ENCODE measurements around the gene TENM3.

The TENM3 gene

DNA sequence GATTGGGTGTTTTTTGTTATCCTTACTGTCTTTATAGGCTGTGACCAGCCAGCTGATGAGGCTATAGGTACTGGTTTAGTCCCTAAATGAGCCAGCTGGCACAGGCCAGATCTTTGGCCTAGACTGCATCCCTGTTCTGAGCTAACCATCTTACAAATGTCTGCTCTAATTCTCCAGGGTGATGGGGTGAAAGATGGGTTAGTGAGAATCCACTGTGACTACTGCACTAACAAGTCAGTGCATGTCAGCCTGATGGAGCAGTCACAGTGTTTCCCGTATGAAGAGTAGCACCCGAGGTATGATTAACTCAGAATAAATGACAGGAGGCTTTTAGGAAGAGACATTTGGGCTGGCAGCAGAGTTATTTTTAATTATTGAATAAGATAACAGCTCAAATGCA lies 493.0 kb downstream of the TENM3 start:
- 89% methylated on average over 2 of the region's 2 CpGs for WGBS

DNA sequence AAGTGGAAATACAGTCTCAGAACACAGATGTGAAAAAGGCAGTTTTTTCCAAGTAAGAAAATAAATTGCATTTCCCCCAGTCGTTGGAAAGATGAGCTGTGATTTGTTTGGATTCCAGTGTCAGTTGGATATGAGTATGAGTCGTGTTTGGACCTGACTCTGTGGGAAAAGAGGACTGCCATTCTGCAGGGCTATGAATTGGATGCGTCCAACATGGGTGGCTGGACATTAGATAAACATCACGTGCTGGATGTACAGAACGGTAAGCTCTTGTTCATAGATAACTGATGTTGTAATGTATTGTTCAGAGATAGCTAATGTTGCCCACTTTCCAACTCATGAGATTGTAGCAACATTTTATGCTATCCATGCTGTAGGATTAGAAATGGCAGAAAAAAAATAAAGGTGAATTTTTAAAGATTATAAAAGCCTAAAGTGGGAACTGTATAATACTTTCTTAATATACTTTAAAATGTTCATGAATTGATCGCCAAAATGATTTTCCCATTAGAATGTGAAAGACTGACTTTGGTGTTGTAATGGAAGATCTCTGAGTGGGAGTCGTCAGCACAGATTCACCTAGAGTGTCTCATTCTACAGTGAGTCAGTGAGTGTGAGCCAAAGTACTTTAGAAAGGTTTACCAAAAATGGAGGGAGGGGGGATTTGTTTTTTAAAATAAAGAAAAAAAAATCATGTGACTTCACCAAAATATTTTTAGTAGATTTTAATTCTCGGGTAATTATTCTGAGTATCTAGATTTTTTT lies 495.3 kb downstream of the TENM3 start:
- no peaks in the 10 kb centered on the region for H3K9me3 ChIP-seq (ENCODE audit: insufficient read depth, low read depth, low read length)
- peaks cover 65% of the 10 kb centered on the region for H3K36me3 ChIP-seq (ENCODE audit: insufficient read depth, low read length)
- no peak overlapping the region for H3K9ac ChIP-seq (ENCODE audit: low read depth, low read length)
- no peak overlapping the region for H3K27ac ChIP-seq (ENCODE audit: low read depth, low read length)
- no peak overlapping the region for H3K4me3 ChIP-seq (ENCODE audit: low read length)
- no peaks in the 10 kb centered on the region for H3K4me1 ChIP-seq (ENCODE audit: insufficient read depth, low read length)
- 95% methylated on average over 7 of the region's 8 CpGs for WGBS
- no peaks in the 10 kb centered on the region for H3K27me3 ChIP-seq (ENCODE audit: insufficient read depth, low read length)

More for the DNA sequence above, 493.0 kb downstream of the TENM3 start:
- Histone ChIP-seq H3K27me3 (ENCODE audit: insufficient read depth, low read length) (no peaks in the 10 kb centered on the region), H3K9me3 (ENCODE audit: insufficient read depth, low read depth, low read length) (no peaks in the 10 kb centered on the region), H3K36me3 (ENCODE audit: insufficient read depth, low read length) (peaks cover 68% of the 10 kb centered on the region), H3K27ac (ENCODE audit: low read depth, low read length) (no peak overlapping the region), H3K9ac (ENCODE audit: low read depth, low read length) (no peak overlapping the region), H3K4me1 (ENCODE audit: insufficient read depth, low read length) (no peaks in the 10 kb centered on the region), H3K4me3 (ENCODE audit: low read length) (no peak overlapping the region)

DNA sequence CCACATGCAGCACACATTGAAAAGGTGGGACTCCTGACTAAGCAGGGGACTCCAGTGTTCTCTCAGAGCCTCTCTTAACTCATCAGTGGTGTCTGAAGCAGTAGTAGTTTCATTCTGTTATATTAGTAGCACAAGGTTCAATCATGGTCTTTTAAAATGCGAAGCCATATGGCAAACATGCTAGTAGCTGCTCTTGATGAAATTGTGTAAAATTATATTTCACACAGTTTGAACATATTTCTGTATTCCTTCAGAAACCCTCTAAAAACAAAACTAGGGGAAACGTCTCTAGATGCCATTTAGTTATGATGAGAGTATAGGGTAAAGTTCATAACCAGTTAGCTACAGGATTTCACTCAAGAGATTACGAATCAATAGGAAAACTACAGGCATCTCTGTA lies 497.1 kb downstream of the TENM3 start:
- no peaks in the 10 kb centered on the region for H3K9me3 ChIP-seq (ENCODE audit: insufficient read depth, low read depth, low read length)
- no peaks in the 10 kb centered on the region for H3K4me1 ChIP-seq (ENCODE audit: insufficient read depth, low read length)
- WGBS = 100% methylated on average over 1 of the region's 3 CpGs
- no peak overlapping the region for H3K9ac ChIP-seq (ENCODE audit: low read depth, low read length)
- H3K4me3 ChIP-seq (ENCODE audit: low read length) = no peak overlapping the region
- no peak overlapping the region for H3K27ac ChIP-seq (ENCODE audit: low read depth, low read length)
- H3K36me3 ChIP-seq (ENCODE audit: insufficient read depth, low read length) = peaks cover 67% of the 10 kb centered on the region
- no peaks in the 10 kb centered on the region for H3K27me3 ChIP-seq (ENCODE audit: insufficient read depth, low read length)

DNA sequence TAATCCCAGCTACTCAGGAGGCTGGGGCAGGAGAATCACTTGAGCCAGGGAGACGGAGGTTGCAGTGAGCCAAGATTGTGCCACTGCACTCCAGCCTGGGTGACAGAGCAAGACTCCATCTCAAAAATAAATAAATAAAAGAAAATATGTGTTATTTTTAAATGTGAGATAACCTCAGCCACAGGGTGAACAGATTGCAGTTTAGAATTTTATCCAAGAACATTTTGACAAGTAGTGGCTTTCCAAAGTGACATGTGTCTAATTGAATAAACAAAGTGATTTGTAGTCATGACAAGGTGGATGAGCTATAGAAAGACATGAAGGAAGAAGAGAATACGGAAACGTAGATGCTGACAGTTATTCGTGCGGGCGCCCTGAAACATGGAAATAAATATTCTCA lies 497.9 kb downstream of the TENM3 start:
- Histone ChIP-seq H3K9me3 (ENCODE audit: insufficient read depth, low read depth, low read length) (no peaks in the 10 kb centered on the region), H3K4me1 (ENCODE audit: insufficient read depth, low read length) (no peaks in the 10 kb centered on the region), H3K27me3 (ENCODE audit: insufficient read depth, low read length) (no peaks in the 10 kb centered on the region), H3K9ac (ENCODE audit: low read depth, low read length) (no peak overlapping the region), H3K36me3 (ENCODE audit: insufficient read depth, low read length) (peaks cover 68% of the 10 kb centered on the region), H3K27ac (ENCODE audit: low read depth, low read length) (no peak overlapping the region), H3K4me3 (ENCODE audit: low read length) (no peak overlapping the region)
- WGBS = 97% methylated on average over 6 of the region's 6 CpGs

DNA sequence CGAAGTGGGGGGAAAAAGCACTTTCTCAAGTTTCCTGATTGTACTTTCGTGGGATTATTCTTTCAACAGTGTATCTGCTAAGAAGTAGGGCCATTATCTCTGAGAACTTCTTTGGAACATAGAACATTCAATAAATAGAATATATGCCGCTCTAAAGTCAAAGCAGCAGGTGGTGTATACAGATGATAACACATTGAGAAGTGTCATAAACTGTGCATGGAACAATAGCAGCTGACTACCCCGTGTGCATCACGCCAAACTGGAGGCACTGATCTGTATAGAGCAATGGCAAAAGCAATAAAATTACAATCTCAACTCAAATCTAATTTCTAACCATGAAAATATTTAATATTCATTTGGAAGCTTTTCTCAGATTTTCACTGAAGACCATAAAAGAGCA lies 498.7 kb downstream of the TENM3 start:
- no peaks in the 10 kb centered on the region for H3K9me3 ChIP-seq (ENCODE audit: insufficient read depth, low read depth, low read length)
- 97% methylated on average over 4 of the region's 5 CpGs for WGBS
- H3K9ac ChIP-seq (ENCODE audit: low read depth, low read length) = no peak overlapping the region
- peaks cover 59% of the 10 kb centered on the region for H3K36me3 ChIP-seq (ENCODE audit: insufficient read depth, low read length)
- no peaks in the 10 kb centered on the region for H3K4me1 ChIP-seq (ENCODE audit: insufficient read depth, low read length)
- no peak overlapping the region for H3K27ac ChIP-seq (ENCODE audit: low read depth, low read length)
- H3K27me3 ChIP-seq (ENCODE audit: insufficient read depth, low read length) = no peaks in the 10 kb centered on the region
- H3K4me3 ChIP-seq (ENCODE audit: low read length) = no peak overlapping the region

DNA sequence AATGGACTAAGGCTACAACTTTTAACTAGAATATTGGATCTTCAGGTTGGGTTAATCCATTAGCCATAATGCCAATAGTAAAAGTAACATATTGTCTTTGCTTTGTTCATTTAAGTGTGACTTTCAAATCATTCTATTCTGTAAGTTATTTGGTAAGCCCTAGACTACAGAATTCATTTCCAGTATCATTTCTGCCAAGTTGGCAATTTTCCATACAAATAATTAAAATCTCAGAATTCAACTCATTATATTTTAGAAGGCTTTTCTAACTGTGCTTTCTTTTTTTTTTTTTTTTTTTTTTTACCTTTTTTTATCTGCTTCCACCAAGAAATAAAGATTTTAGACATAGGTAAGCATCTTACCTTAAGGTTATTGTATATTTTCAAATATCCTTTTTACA lies 500.6 kb downstream of the TENM3 start:
- H3K4me3 ChIP-seq (ENCODE audit: low read length) = no peak overlapping the region
- H3K36me3 ChIP-seq (ENCODE audit: insufficient read depth, low read length) = peaks cover 44% of the 10 kb centered on the region
- H3K9me3 ChIP-seq (ENCODE audit: insufficient read depth, low read depth, low read length) = no peaks in the 10 kb centered on the region
- no peaks in the 10 kb centered on the region for H3K4me1 ChIP-seq (ENCODE audit: insufficient read depth, low read length)
- no peak overlapping the region for H3K27ac ChIP-seq (ENCODE audit: low read depth, low read length)
- H3K9ac ChIP-seq (ENCODE audit: low read depth, low read length) = no peak overlapping the region
- no peaks in the 10 kb centered on the region for H3K27me3 ChIP-seq (ENCODE audit: insufficient read depth, low read length)

DNA sequence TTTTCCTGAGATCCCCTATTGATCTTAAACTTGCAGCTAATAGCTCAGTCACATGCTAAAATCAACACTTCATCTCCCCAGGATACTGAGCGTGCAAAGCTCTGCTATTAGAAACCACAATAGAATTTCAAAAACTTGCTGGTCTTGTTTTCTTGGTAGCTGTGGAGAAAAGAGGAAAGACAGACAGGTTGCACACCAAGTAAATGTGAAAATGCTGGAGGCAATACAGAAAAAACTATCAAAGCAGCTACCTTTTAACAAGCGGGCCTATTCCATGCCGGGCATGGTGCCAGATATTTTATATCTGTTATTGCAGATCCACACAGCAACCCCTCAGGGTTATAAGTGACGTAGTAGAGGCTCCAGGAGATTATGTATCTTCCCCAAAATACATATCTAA lies 502.0 kb downstream of the TENM3 start:
- 98% methylated on average over 4 of the region's 4 CpGs for WGBS
- no peaks in the 10 kb centered on the region for H3K27me3 ChIP-seq (ENCODE audit: insufficient read depth, low read length)
- no peaks in the 10 kb centered on the region for H3K9me3 ChIP-seq (ENCODE audit: insufficient read depth, low read depth, low read length)
- no peak overlapping the region for H3K27ac ChIP-seq (ENCODE audit: low read depth, low read length)
- H3K4me1 ChIP-seq (ENCODE audit: insufficient read depth, low read length) = no peaks in the 10 kb centered on the region
- no peak overlapping the region for H3K9ac ChIP-seq (ENCODE audit: low read depth, low read length)
- no peak overlapping the region for H3K4me3 ChIP-seq (ENCODE audit: low read length)
- H3K36me3 ChIP-seq (ENCODE audit: insufficient read depth, low read length) = peaks cover 36% of the 10 kb centered on the region

DNA sequence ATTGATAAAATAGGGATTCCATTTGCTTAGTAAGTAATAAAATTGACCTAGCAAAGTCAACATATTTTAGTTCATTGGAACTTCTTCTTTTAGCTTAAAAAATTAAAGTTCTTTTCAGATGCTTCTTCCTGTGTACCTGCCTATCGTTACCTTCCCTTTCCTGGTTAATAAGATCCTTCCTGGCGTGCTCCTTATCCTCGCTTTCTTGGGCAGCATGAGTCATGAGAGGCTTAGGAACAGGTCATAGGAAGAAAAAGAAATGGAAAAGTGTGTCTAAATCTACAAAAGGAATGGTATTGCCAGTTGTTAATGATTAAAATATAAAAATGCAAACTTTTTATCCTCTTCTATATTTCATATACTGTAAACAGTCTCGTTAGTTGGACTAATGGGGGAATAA lies 503.7 kb downstream of the TENM3 start:
- no peaks in the 10 kb centered on the region for H3K9me3 ChIP-seq (ENCODE audit: insufficient read depth, low read depth, low read length)
- no peak overlapping the region for H3K27ac ChIP-seq (ENCODE audit: low read depth, low read length)
- H3K9ac ChIP-seq (ENCODE audit: low read depth, low read length) = no peak overlapping the region
- WGBS = 92% methylated on average over 3 of the region's 4 CpGs
- H3K27me3 ChIP-seq (ENCODE audit: insufficient read depth, low read length) = no peaks in the 10 kb centered on the region
- H3K4me1 ChIP-seq (ENCODE audit: insufficient read depth, low read length) = peaks cover 5% of the 10 kb centered on the region; the same call in 1 of the 2 replicates
- H3K36me3 ChIP-seq (ENCODE audit: insufficient read depth, low read length) = peaks cover 27% of the 10 kb centered on the region
- no peak overlapping the region for H3K4me3 ChIP-seq (ENCODE audit: low read length)

DNA sequence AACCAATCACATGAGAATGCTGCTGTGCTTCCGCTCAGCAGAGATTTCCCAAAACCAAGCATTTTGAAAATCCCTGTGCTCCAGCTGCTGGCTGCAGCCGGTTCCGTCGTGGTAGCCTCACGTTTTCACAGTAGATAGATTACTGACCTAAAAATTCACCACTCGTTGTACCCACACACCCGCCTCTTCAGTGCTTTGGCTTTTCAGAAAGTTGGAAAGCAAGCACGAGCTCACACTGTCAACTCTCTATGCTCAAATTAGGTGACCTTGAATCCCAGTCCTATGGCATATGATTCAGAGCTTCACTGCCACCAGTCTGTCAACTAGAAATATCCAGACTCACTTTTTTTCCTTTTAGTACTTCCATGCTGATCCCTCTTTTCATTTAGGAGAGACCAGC lies 505.1 kb downstream of the TENM3 start:
- Histone ChIP-seq H3K27ac (ENCODE audit: low read depth, low read length) (no peak overlapping the region), H3K36me3 (ENCODE audit: insufficient read depth, low read length) (peaks cover 24% of the 10 kb centered on the region), H3K9ac (ENCODE audit: low read depth, low read length) (no peak overlapping the region), H3K9me3 (ENCODE audit: insufficient read depth, low read depth, low read length) (no peaks in the 10 kb centered on the region), H3K4me3 (ENCODE audit: low read length) (no peak overlapping the region), H3K27me3 (ENCODE audit: insufficient read depth, low read length) (no peaks in the 10 kb centered on the region), H3K4me1 (ENCODE audit: insufficient read depth, low read length) (peaks cover 9% of the 10 kb centered on the region; the same call in 1 of the 2 replicates)
- WGBS = 88% methylated on average over 8 of the region's 8 CpGs

DNA sequence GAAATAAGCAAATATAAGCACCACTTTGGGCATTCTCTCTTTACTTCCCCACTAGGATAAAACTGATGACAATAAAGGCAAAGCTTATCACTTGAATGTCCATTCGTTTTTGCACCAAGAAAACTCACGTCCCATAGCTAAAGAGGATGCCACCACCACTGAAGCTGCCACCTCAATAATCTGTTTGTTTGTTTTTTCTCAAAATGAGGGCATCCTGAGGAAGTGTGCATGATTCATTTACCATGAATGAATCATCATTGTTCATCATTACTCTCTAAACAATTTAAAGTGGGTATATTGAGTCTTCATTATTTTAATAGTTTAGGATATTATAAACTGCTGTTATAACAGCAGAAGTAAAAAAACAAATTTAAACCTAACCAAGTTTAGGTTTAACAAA lies 505.7 kb downstream of the TENM3 start:
- H3K4me3 ChIP-seq (ENCODE audit: low read length) = no peak overlapping the region
- WGBS = 82% methylated on average over 2 of the region's 2 CpGs
- no peaks in the 10 kb centered on the region for H3K9me3 ChIP-seq (ENCODE audit: insufficient read depth, low read depth, low read length)
- H3K4me1 ChIP-seq (ENCODE audit: insufficient read depth, low read length) = peaks cover 9% of the 10 kb centered on the region; the same call in 1 of the 2 replicates
- peaks cover 25% of the 10 kb centered on the region for H3K36me3 ChIP-seq (ENCODE audit: insufficient read depth, low read length)
- no peak overlapping the region for H3K9ac ChIP-seq (ENCODE audit: low read depth, low read length)
- H3K27me3 ChIP-seq (ENCODE audit: insufficient read depth, low read length) = no peaks in the 10 kb centered on the region
- H3K27ac ChIP-seq (ENCODE audit: low read depth, low read length) = no peak overlapping the region

DNA sequence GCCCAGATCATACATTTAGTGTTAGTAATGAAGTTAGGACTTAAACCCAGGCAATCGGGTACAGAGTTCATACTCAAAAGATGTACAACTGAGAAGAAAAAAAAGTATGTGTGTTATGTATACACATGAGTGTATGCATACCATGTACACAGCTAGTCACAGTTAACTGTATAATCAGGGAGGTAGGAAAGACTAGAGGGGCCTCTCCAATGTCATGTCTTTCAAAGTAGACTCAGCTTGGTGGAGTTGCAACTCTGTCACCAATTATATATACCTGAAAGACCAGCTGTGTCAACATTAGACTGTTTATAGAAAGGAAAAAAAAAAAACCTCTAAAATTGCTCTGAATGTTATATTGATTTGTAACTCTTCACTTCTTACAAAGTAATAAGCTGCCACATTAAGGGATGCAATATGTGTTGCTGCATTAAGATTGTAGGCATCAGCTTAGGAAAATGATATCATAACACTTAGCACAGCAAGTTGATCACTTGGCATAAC lies 506.5 kb downstream of the TENM3 start:
- H3K9me3 ChIP-seq (ENCODE audit: insufficient read depth, low read depth, low read length) = no peaks in the 10 kb centered on the region
- peaks cover 25% of the 10 kb centered on the region for H3K36me3 ChIP-seq (ENCODE audit: insufficient read depth, low read length)
- H3K27me3 ChIP-seq (ENCODE audit: insufficient read depth, low read length) = no peaks in the 10 kb centered on the region
- WGBS = 92% methylated on average over 1 of the region's 1 CpG
- H3K4me1 ChIP-seq (ENCODE audit: insufficient read depth, low read length) = peaks cover 9% of the 10 kb centered on the region; the same call in 1 of the 2 replicates
- no peak overlapping the region for H3K4me3 ChIP-seq (ENCODE audit: low read length)
- H3K9ac ChIP-seq (ENCODE audit: low read depth, low read length) = no peak overlapping the region
- no peak overlapping the region for H3K27ac ChIP-seq (ENCODE audit: low read depth, low read length)

Measured in HUES64 (cell line).